NCI-H146 treated with DMSO at 0.1 percent for 48 hours (cell line): ENCODE measurements around the gene RNF181.
"Not testable (repeated sequence)": the region's sequence is repeated elsewhere in the genome, so short reads cannot be mapped to it uniquely, and the experiment has no call there.

Experiments used
- DNase-seq: peaks from one replicate; lab custom pipeline; 2025; ENCODE audit not compliant: unreplicated experiment; lab: John Stamatoyannopoulos, UW

Gene RNF181

GRCh38 chr2:85577063-85577385 lies 18.5 kb upstream of the RNF181 start:
- DNase-seq = no peak

DNA sequence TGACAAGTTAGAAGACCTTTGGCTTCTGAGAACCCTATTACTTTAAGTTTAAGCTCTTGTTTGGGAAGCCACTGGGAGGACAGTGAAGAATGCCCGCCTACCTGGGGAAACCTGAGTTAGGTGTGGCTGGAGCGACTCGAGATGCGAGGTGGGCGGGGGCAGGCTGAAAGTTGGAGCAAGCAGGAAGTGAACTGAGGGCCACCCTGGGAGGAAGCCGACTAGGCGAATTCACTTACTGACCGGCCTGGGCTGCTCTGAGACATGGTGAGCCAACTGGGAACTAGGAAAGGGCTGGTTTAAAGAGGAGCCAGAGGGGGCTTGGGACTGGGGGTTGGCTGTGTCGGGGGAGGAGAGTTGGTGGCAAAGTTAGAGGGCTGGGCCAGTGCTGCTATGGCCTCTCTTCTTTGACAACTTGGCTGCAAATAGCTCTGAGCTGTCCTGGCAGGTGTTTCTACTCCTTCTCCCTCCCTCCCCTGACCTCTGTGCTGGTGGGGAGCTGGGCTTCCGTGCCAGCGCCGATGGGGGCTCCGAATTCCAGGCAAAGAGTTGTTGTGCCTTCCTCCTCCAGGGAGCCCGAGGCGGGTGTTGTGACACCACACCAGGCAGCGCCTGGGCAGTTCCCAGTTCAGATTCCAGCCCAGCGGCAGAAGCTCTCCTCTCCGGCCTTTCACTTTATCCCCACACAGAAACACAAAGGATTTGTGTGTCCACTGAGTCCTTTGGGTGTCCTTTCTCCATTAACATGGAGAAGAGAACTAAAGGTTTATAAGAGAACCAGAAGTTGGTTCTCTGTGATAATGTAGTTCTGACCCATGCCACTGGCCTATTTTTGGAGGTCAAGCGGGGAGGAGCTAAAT lies 17.9 kb upstream of the RNF181 start, which contains the start of gene VAMP8:
Gene VAMP8 (plus strand): TSS at position 201 of the 857 bp plus-strand sequence. CDS start 61 bp downstream, at position 262.
- DNase-seq = peak; percentile 45

GRCh38 chr2:85578243-85579180 lies 17.0 kb upstream of the RNF181 start:
- DNase-seq = no peak

DNA sequence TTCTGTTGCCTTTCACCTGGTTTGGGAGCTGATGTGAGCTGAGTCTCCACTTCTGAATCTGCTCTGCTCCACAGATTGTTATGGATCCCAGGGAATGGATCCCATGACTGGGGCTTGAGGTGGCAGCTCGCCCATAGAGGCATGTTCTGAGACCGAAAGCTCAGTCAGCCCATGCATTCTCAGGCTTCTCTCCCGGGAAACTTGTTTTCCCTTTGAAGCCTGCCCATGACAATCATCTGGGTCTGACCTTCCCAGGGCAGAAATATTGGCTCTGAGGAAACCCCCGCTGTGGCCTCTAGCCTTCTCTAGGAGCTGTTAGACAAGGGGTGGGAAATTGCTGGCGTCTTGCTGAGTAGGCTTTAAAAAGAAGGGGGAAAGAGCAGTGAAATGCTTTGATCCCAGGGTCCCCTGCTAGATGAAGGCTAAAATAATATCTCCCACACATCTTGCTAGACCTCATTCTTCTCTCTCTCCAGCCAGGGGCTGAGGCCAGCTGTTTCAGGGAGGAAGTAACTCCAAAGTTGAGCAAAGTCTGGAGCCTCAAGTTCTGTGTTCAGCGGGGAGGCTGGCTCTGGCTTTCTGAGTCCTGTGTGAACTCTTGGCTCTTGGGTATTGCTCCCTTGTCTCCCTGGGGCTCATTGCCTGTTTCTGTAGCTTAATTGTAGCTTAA lies 16.1 kb upstream of the RNF181 start:
- DNase-seq = no peak

GRCh38 chr2:85580206-85580605 lies 15.3 kb upstream of the RNF181 start:
- no peak for DNase-seq

- DNase-seq = no peak
Observed at GRCh38 chr2:85582492-85582891, 13.1 kb upstream of the RNF181 start.

DNA sequence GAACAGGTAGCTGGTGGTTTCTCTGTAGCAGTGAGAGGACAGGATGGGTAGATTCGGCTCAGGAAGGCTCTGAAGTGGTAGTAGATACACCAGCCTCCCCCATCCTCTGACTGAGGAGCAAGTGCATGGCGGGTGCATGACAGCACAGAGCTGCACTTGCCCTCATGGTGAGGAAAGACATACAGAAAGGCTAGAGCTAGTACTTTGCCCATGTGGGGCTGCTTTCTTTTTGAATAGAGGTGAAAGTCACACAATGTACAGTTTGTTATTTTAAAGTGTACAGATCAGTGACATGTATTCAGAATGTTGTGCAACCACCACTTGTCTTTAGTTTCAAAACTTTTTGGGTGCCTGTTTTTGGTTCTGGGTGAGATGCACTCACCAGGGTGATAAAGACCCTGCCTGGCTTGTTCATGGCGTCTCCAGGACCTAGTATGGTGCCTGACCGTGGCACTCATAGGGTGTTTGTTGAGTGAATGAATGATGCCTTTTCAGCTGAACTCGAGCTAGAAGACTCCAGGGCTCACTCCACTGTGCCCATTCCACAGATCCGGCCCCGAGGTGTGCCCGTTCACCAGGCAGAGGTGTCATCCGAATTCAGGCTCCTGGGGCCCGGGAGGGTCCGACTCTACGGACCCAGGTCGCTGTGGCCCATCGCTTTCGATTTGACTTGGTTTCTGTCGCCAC lies 11.7 kb upstream of the RNF181 start:
- no peak for DNase-seq

GRCh38 chr2:85584354-85584856 lies 11.1 kb upstream of the RNF181 start, which contains the start of gene VAMP5:
VAMP5 (plus strand) TSS chr2:85584431; CDS start chr2:85584491, 60 bp downstream.
- DNase-seq = no peak

DNA sequence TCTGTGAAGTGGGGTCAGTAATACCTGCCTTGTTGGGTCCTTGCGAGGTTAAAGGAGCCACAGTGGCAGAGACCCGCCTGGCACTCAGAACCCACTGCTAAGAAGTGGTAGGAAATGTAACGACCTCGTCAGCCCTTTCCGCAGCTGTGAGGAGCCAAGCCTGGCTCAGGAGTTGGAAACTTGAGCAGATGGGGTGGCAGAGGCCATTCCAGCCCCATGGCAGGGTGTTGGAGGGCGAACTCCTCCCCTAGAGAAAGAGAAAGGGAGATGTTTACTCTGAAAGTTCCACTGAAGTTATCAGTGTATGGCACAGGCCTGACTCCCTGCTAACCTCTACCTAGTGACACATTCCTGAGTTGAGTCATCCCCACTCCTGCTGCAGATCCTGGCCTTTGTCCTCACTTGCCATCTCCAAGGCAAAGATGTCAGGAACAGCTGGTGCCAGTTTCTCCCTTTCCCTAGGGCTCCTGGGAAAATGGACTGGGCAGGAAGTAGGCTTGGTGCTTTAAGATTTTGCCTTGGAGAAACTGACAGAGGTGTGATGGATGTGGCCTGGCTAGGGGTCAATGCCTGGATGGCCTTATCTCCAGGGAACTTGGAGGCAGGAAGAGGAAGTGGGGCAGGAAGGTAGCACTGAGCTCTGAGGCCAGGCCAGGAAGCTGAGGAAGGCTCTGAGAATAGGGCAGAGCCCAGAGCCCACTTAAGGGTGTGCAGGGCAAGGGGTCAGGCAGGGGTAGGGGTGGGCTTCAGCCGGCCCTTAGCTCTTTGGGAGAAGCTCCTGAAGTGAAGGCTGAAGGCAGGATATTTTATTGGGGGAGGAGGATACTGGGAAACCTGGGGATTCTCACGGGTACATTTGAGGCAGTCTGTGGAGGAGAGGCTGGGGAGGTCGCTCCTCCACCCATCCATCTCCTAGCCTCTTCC lies 10.4 kb upstream of the RNF181 start:
- no peak for DNase-seq

GRCh38 chr2:85585781-85586105 lies 9.8 kb upstream of the RNF181 start:
- DNase-seq = no peak

DNA sequence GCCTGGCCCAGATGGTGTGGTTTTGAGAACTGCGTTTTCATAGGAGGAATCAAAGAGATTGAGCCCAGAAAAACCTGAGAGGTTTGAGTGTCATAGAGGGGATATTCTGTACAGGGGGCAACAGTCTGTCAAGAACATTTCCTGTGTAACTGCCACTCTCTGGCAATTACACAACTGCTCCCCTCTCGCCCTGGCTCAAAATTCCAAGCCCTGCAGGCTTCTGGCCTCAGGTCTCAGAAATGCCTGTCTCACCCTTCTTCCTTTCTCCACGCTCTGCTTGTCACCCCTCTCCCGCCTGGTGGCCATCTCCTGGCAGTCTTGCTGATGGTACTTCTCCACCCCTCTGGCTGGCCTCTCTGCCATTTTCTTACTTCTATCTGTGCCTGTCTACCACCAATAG lies 7.3 kb upstream of the RNF181 start:
- DNase-seq = no peak

- no peak for DNase-seq
Observed at GRCh38 chr2:85588645-85589044, 6.9 kb upstream of the RNF181 start.

- no peak for DNase-seq
Observed at GRCh38 chr2:85589181-85589580, 6.4 kb upstream of the RNF181 start.

DNA sequence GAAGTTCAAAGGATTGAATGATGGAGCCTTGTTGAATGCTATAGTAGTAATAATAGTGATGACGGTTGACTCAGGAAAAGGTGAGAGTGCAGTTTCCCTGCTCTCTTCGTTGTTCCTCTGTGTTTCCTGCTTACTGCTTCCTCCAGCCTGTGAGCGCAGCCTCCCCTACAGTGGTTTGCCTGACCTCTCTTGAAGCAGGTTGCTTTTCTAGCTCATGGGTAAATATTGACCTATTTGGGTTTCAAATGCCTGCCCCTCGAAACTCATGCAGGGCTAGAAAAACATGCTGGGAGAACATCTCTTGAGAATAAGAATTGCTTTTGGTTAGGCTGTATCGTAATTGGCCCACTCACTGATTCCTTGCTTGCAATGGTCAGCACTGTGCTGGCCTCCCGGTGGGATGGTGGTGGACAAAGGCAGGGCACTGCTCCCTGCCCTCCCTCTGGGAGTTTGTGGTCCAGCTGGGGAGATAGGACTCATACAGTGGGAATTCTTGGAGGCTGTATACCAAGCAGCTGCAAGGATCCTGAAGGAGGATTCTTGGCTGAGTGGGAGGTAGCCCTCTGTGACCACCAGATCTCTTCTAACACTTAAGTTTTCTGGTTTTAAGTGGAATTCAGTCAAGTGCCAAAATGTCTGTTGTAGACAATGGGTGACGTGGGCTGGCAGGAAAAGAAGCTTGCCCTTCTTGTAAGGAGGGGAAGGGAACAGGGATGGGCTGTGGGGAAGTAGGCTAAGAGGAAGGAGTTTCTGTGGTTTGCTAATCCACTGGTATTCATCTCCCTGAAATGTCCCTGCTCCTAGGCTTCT lies 5.4 kb upstream of the RNF181 start:
- peak; percentile 57 for DNase-seq

DNA sequence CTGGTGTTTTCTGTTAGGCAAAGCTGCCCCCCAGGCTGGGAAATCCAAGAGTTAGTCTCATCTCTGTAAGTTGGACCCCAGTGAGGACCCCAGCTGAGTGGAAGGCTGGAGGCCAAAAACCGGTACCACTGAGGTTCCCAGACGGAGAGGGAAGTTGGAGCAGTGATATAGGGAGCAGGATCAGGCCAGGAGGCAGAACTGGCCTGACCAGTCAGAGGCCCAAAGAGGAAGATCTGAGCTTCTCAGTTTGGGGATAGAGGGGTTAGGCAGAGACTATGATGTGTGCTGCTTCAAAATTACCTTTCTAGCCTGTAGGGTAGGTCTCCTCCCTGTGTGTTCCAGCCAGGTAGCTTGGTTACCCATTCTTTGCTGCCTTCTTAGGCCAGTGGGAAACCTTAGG lies 4.6 kb upstream of the RNF181 start:
- DNase-seq = no peak

GRCh38 chr2:85591563-85591962 lies 4.0 kb upstream of the RNF181 start:
- DNase-seq = no peak

- not testable (repeated sequence) for DNase-seq
Observed at GRCh38 chr2:85592299-85592698, 3.2 kb upstream of the RNF181 start.

- DNase-seq = no peak
Observed at GRCh38 chr2:85593023-85593422, 2.5 kb upstream of the RNF181 start.
